Liver (tissue), 9 donors: ENCODE measurements around the gene P2RY13. TPM values are rescaled to one million over a fixed set of nuclear protein-coding genes. Genes with fewer than 3 reads are reported as not detected.

Source experiments
- DNase-seq: peaks from one replicate; pipeline ENCODE4 v3.0.0-alpha.2; 2017; ENCODE audit warnings: low spot score
- H3K27ac ChIP-seq, 2 donors: one replicate each; pipeline ENCODE4 v1.7.0; 2013; ENCODE audit warnings: inconsistent platforms in 2 of 2, low read length in 2 of 2, control low read depth in 1 of 2, low read depth in 1 of 2, mild to moderate bottlenecking in 1 of 2
- H3K27me3 ChIP-seq, 4 donors: one replicate each; pipeline versions ENCODE4 v1.6.1 to v1.7.0; 2013; ENCODE audit warnings: low read length in 3 of 4, inconsistent platforms in 1 of 4, mild to moderate bottlenecking in 1 of 4, moderate library complexity in 1 of 4; ENCODE audit not compliant: control insufficient read depth in 4 of 4, insufficient read depth in 4 of 4
- H3K36me3 ChIP-seq, 4 donors: one replicate each; pipeline versions ENCODE4 v1.6.1 to v1.7.0; 2013; ENCODE audit warnings: low read length in 3 of 4, mild to moderate bottlenecking in 3 of 4, low read depth in 1 of 4, moderate library complexity in 1 of 4; ENCODE audit not compliant: control insufficient read depth in 4 of 4, insufficient read depth in 3 of 4
- H3K4me1 ChIP-seq, 4 donors: one replicate each; pipeline versions ENCODE4 v1.6.1 to v1.7.0; 2013; ENCODE audit warnings: low read length in 3 of 4, mild to moderate bottlenecking in 3 of 4, moderate library complexity in 1 of 4; ENCODE audit not compliant: control insufficient read depth in 4 of 4, insufficient read depth in 4 of 4
- H3K4me3 ChIP-seq, 3 donors: one replicate each; pipeline versions ENCODE4 v1.6.1 to v1.7.0; 2013; ENCODE audit warnings: low read length in 3 of 3, control low read depth in 1 of 3, low read depth in 1 of 3, mild to moderate bottlenecking in 1 of 3
- H3K9ac ChIP-seq, 2 donors: one replicate each; pipeline ENCODE4 v1.7.0; 2013; ENCODE audit warnings: low read length in 2 of 2, mild to moderate bottlenecking in 2 of 2, moderate library complexity in 2 of 2, control low read depth in 1 of 2, low read depth in 1 of 2
- H3K9me3 ChIP-seq, 4 donors: one replicate each; pipeline versions ENCODE4 v1.6.1 to v1.7.0; 2013; ENCODE audit warnings: low read length in 3 of 4; ENCODE audit not compliant: control insufficient read depth in 4 of 4
- CTCF ChIP-seq: fragments of 150-350 bp; IDR thresholded peaks from 2 replicates; pipeline ENCODE4 v1.5.1; 2017; ENCODE audit warnings: improper control_type of control experiment, low read depth, low read length; ENCODE audit not compliant: missing input control
- FOXA1 ChIP-seq: IDR thresholded peaks from 2 replicates; pipeline ENCODE4 v1.6.1; 2016; ENCODE audit warnings: antibody characterized with exemption
- FOXA2 ChIP-seq: IDR thresholded peaks from 2 replicates; pipeline ENCODE4 v1.6.1; 2016; ENCODE audit warnings: antibody characterized with exemption
- GABPA ChIP-seq, 2 donors: IDR thresholded peaks in 1 of 2; conservative IDR thresholded peaks in 1 of 2; 2 replicates each; pipeline ENCODE4 v1.6.1; 2016; ENCODE audit warnings: antibody characterized with exemption in 2 of 2, mild to moderate bottlenecking in 1 of 2, moderate library complexity in 1 of 2
- HNF4A ChIP-seq, 2 donors: conservative IDR thresholded peaks; 2 replicates each; pipeline ENCODE4 v1.6.1; 2016; ENCODE audit warnings: antibody characterized with exemption in 2 of 2, mild to moderate bottlenecking in 2 of 2
- HNF4G ChIP-seq: IDR thresholded peaks from 2 replicates; pipeline ENCODE4 v1.6.1; 2016; ENCODE audit warnings: antibody characterized with exemption
- JUND ChIP-seq, 2 donors: IDR thresholded peaks; 2 replicates each; pipeline ENCODE4 v1.6.1; 2016; ENCODE audit warnings: antibody characterized with exemption in 2 of 2
- MAX ChIP-seq: IDR thresholded peaks from 2 replicates; pipeline ENCODE4 v1.6.1; 2016; ENCODE audit warnings: antibody characterized with exemption
- NR2F2 ChIP-seq: IDR thresholded peaks from 2 replicates; pipeline ENCODE4 v1.6.1; 2016; ENCODE audit warnings: antibody characterized with exemption
- RAD21 ChIP-seq, 2 donors: IDR thresholded peaks; 2 replicates each; pipeline ENCODE4 v1.6.1; 2016; ENCODE audit warnings: antibody characterized with exemption in 2 of 2, mild to moderate bottlenecking in 2 of 2
- SP1 ChIP-seq: IDR thresholded peaks from 2 replicates; pipeline ENCODE4 v1.6.1; 2018; ENCODE audit warnings: antibody characterized with exemption, mild to moderate bottlenecking
- TAF1 ChIP-seq: conservative IDR thresholded peaks from 2 replicates; pipeline ENCODE4 v1.6.1; 2016; ENCODE audit warnings: antibody characterized with exemption, mild to moderate bottlenecking
- YY1 ChIP-seq: IDR thresholded peaks from 2 replicates; pipeline ENCODE4 v1.6.1; 2016; ENCODE audit warnings: antibody characterized with exemption, mild to moderate bottlenecking
- WGBS: extraction: QIAGEN DNeasy Blood & Tissue Kit; methylation state at CpG from one replicate; pipeline ENCODE4 v1.1.7; 2013; 5-methylcytosine and 5-hydroxymethylcytosine counted together
- polyA plus RNA-seq, 2 donors: library from polyadenylated mRNA; stranded (reverse) in 1 of 2; unstranded in 1 of 2; fragments of 200-250 nt in 1 of 2; fragments of >200 nt in 1 of 2; fragmentation: Nextera tagmentation in 1 of 2; extraction: Ambion mirVana in 1 of 2; gene quantifications; one replicate each; pipeline versions ENCODE4 v1.2.1 to v1.2.3, GENCODE V29; 2013 to 2015
- total RNA-seq, 2 donors: library from RNA; depleted of rRNA; stranded (reverse); fragments of >200 nt; gene quantifications; one replicate each; pipeline ENCODE4 v1.2.3, GENCODE V29; 2014
- TF ChIP-seq, protein P1 (sequence below): IDR thresholded peaks from 2 replicates; pipeline ENCODE4 v1.6.1; 2016; ENCODE audit warnings: antibody characterized with exemption, mild to moderate bottlenecking
- TF ChIP-seq, protein P2 (sequence below): IDR thresholded peaks from 2 replicates; pipeline ENCODE4 v1.6.1; 2016; ENCODE audit warnings: antibody characterized with exemption
- TF ChIP-seq, protein P3 (sequence below): IDR thresholded peaks from 2 replicates; pipeline ENCODE4 v1.6.1; 2016; ENCODE audit warnings: antibody characterized with exemption
- donor health status: healthy.
- donor health status: healthy.
- donor health status: healthy.
- donor health status: healthy.
- donor health status: healthy.

P2RY13 gene
- total and polyA plus RNA-seq, 4 donors, result 1.3 to 6.1 (median 3.2) TPM

- H3K36me3 ChIP-seq, result no peaks in the 10 kb centered on the region
- H3K4me3 ChIP-seq, result no peak overlapping the region
- WGBS, result over 99% methylated on average over 2 of the region's 2 CpGs
- TF ChIP-seq CTCF (no peak), RAD21 (IDR thresholded peaks at IDR 0.05) (no peak)
- TF ChIP-seq, protein P1, sequence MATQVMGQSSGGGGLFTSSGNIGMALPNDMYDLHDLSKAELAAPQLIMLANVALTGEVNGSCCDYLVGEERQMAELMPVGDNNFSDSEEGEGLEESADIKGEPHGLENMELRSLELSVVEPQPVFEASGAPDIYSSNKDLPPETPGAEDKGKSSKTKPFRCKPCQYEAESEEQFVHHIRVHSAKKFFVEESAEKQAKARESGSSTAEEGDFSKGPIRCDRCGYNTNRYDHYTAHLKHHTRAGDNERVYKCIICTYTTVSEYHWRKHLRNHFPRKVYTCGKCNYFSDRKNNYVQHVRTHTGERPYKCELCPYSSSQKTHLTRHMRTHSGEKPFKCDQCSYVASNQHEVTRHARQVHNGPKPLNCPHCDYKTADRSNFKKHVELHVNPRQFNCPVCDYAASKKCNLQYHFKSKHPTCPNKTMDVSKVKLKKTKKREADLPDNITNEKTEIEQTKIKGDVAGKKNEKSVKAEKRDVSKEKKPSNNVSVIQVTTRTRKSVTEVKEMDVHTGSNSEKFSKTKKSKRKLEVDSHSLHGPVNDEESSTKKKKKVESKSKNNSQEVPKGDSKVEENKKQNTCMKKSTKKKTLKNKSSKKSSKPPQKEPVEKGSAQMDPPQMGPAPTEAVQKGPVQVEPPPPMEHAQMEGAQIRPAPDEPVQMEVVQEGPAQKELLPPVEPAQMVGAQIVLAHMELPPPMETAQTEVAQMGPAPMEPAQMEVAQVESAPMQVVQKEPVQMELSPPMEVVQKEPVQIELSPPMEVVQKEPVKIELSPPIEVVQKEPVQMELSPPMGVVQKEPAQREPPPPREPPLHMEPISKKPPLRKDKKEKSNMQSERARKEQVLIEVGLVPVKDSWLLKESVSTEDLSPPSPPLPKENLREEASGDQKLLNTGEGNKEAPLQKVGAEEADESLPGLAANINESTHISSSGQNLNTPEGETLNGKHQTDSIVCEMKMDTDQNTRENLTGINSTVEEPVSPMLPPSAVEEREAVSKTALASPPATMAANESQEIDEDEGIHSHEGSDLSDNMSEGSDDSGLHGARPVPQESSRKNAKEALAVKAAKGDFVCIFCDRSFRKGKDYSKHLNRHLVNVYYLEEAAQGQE, result no peak
- H3K27me3 ChIP-seq, result no peaks in the 10 kb centered on the region
- H3K4me1 ChIP-seq, result no peaks in the 10 kb centered on the region
- H3K9me3 ChIP-seq, result no peaks in the 10 kb centered on the region
- no peak for DNase-seq
- H3K27ac ChIP-seq, result no peak overlapping the region
- H3K9ac ChIP-seq, result no peak overlapping the region
Measured at GRCh38 chr3:151309566-151309965, 19.8 kb downstream of the P2RY13 start.

DNA sequence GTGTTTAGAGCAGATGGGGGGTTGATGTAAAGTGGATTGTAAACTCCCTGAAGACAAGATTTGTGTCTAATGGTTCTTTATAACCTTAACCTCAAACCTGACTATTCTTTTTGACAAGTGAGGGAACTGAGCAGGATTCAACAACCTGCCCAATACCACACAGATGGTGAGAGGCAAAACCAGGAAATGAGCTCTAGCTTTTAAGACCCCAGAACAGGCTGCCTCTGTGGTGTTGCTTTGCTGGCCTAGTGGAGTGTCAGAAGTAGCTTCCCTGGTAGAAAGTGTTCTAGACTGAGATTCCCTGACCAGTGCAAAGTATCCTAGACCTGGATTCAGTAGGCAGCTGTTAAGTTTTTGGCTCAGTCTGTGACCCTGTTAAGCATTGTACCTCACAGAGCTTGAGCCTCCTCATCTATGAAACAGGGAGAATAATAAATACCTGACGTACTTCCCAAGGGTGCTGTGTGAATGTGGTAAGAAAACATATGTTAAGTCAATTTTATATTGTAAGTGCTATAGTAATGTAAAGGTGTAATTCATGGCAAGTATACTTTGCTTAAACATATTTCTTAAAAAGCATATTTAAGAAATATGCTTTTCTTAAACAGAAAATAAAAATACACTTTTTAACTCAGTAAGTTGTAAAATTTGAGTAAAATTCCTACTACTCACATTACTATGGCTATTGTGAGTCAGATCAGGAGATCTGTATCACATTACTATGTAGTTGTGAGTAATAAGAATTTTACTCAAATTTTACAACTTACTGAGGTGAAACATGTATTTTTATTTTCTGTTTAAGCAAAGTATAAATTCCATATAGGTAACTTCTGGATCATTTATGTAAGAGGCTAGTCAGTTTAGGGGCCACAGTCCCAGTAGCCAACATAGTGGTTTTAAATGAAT, 21.5 kb downstream of the P2RY13 start:
- no peak overlapping the region for H3K4me3 ChIP-seq
- TF ChIP-seq CTCF (no peak), SP1 (no peak), NR2F2 (no peak), HNF4A (conservative IDR thresholded peaks at IDR 0.05) (no peak), FOXA1 (no peak), HNF4G (no peak), MAX (no peak), JUND (IDR thresholded peaks at IDR 0.05) (no peak), TAF1 (no peak), YY1 (no peak), GABPA (IDR thresholded peaks at IDR 0.05 in 1 of 2, conservative IDR thresholded peaks at IDR 0.05 in 1 of 2) (no peak), FOXA2 (no peak)
- TF ChIP-seq, protein P2, sequence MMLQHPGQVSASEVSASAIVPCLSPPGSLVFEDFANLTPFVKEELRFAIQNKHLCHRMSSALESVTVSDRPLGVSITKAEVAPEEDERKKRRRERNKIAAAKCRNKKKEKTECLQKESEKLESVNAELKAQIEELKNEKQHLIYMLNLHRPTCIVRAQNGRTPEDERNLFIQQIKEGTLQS, result no peak
- TF ChIP-seq, protein P3, sequence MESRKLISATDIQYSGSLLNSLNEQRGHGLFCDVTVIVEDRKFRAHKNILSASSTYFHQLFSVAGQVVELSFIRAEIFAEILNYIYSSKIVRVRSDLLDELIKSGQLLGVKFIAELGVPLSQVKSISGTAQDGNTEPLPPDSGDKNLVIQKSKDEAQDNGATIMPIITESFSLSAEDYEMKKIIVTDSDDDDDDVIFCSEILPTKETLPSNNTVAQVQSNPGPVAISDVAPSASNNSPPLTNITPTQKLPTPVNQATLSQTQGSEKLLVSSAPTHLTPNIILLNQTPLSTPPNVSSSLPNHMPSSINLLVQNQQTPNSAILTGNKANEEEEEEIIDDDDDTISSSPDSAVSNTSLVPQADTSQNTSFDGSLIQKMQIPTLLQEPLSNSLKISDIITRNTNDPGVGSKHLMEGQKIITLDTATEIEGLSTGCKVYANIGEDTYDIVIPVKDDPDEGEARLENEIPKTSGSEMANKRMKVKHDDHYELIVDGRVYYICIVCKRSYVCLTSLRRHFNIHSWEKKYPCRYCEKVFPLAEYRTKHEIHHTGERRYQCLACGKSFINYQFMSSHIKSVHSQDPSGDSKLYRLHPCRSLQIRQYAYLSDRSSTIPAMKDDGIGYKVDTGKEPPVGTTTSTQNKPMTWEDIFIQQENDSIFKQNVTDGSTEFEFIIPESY, result no peak
- TF ChIP-seq, protein P1, result no peak
- WGBS, result 91% methylated on average over 1 of the region's 1 CpG
- no peaks in the 10 kb centered on the region for H3K27me3 ChIP-seq
- DNase-seq, result no peak
- no peaks in the 10 kb centered on the region for H3K4me1 ChIP-seq
- no peak overlapping the region for H3K27ac ChIP-seq
- H3K36me3 ChIP-seq, result no peaks in the 10 kb centered on the region
- no peaks in the 10 kb centered on the region for H3K9me3 ChIP-seq
- H3K9ac ChIP-seq, result no peak overlapping the region
